ENCODE measurements around the gene SMIM44.

GRCh38 chr19:3480383-3481091, 2.7 kb downstream of the SMIM44 start, which contains the start of gene SMIM24:
- no peak for TF ChIP-seq CTCF (conservative IDR thresholded peaks at IDR 0.05)
- TF ChIP-seq ZFX (IDR thresholded peaks at IDR 0.05) = no peak

Data from C4-2B (cell line).